LNCAP (cell line): Measurements from ENCODE around the gene EVI2B.

ENCODE experiments used
- TF ChIP-seq, protein P1 (sequence below): fragments of 450-650 bp; IDR thresholded peaks from 2 replicates; pipeline ENCODE4 v1.5.1; 2017; ENCODE audit warnings: mild to moderate bottlenecking

Gene EVI2B

DNA sequence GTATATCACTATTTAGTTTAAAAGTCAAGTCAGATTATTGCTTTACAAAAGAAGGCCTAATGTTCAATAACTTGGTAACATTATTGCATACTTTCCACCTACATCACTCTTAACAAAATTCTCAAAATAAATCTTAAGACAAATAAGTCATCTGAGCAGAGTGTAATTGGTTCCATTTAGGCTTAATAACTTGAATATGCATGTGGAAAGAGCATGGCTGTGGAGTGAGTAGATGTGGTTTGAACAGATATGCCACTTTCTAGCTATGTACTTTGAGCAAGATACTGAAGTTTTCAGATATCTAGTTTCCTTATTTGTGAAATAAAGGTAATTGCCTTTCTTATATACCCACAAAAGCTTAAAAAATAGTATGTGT lies 14.3 kb upstream of the EVI2B start:
- TF ChIP-seq, protein P1, sequence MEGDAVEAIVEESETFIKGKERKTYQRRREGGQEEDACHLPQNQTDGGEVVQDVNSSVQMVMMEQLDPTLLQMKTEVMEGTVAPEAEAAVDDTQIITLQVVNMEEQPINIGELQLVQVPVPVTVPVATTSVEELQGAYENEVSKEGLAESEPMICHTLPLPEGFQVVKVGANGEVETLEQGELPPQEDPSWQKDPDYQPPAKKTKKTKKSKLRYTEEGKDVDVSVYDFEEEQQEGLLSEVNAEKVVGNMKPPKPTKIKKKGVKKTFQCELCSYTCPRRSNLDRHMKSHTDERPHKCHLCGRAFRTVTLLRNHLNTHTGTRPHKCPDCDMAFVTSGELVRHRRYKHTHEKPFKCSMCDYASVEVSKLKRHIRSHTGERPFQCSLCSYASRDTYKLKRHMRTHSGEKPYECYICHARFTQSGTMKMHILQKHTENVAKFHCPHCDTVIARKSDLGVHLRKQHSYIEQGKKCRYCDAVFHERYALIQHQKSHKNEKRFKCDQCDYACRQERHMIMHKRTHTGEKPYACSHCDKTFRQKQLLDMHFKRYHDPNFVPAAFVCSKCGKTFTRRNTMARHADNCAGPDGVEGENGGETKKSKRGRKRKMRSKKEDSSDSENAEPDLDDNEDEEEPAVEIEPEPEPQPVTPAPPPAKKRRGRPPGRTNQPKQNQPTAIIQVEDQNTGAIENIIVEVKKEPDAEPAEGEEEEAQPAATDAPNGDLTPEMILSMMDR, result no peak

DNA sequence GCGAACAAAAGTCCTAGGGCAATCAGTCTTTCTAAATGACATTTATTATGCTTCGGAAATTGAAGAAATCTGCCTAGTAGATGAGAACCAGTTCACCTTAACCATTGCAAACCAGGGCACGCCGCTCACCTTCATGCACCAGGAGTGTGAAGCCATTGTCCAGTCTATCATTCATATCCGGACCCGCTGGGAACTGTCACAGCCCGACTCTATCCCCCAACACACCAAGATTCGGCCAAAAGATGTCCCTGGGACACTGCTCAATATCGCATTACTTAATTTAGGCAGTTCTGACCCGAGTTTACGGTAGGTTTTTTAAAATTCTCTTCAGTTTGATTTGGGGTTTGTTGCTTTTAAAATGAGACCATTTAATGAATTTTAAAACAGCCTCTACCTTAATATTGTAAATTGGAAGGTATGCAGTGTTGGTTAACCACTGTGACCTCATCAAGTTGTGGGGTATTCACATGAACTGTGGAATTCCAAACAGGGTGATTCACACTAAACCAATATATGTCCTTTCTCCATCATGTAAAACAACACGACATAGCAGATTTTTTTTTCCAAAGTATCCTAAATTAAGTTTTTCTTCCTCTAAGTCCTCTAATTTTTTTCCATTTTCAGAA lies 13.8 kb upstream of the EVI2B start:
- TF ChIP-seq, protein P1, result no peak

DNA sequence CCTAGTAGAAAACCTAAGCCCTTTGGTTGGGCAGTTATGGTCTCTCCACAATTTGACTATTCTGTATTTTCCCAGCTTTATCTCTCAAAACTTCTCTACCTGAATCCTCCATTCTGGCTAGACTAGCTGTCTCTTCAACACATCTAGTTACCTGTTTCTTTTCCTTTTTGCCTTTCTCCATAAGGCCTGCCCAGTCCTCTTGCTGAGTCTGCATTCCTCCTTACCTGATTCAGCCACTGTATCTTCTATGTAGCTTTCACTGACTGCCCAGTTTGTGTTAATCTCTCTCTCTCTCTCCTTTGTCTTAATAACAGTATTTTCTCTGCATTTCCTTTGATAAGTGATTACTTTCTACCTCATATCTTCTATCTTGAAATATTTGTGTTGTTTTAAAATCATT lies 9.7 kb upstream of the EVI2B start:
- TF ChIP-seq, protein P1, result no peak

DNA sequence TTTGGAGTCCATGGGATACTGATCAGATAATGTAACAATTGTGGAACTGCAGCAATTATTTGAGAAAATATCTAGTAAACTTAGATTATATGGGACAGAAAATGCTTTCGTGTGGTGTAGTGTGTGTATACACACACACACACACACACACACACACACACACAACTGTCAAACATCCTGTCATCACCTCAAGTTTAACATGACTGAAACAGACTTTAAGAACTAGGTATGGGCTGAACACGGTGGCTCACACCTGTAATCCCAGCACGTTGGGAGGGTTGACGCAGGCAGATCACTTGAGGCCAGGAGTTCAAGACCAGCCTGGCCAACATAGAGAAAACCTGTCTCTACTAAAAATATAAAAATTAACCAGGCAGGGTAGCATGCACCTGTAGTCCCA lies 8.1 kb upstream of the EVI2B start:
- TF ChIP-seq, protein P1, result no peak

DNA sequence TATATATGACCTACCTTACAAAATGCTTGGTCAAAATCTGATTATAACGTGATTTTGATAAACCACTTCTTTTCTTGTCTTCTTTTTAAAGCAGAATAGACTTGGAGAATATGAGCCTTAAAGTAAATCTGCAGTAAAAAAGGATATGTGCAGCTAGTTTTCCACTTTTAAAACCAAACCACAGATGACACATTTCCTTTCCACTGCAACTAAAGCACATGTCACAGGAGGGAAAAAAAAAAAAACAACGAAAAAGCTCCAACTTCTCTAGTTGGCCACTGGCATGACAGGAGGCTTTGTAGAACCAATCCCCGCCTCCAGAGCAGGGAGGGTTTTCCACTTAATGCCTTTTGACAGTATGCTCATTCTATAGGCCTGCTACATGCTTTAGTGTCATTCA lies 7.6 kb upstream of the EVI2B start, which contains the start of gene EVI2A:
EVI2A (minus strand) TSS at position 142 of the 400 bp plus-strand sequence. CDS start 2,609 bp downstream, outside the sequence.
- TF ChIP-seq, protein P1, result no peak

DNA sequence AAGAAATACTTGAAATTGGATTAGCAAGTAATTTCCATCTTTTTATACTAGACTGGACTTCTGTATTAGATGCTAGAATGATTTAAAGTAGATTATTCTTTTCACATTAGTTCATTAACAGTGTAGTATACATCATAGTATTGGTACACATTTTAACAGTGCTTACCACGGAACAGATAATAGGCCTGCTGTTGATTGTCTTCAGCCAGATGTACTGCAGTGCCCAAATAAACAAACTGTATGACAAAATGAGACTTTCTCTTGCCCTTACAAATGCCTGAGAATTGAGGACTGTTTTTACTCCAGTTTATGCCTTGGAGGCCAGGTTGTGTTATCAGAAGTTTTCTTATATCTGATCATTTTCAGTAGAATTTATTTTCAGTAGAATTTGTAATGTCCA lies 6.9 kb upstream of the EVI2B start:
- TF ChIP-seq, protein P1, result no peak

DNA sequence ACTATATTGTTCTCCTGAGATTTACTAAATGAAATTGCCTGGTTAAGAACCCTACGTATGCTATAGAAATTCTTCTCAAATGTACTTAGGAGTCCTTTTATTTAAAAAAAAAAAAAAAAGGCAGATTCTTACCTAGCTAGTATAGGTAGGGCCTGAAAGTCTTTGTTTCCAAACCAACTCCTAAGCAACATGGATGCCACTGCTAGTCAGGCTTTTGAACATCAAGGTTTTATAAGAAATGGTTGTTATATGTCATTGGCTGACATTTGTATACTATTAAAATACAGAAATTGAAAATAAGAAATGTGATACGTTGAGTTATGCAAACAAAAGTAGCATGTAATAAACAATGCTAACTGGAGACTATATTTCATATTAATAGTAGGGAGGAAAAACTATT lies 6.4 kb upstream of the EVI2B start:
- TF ChIP-seq, protein P1, result no peak
